K562 (cell line): ENCODE measurements around the gene WWOX. TPM values are rescaled to one million over a fixed set of nuclear protein-coding genes. Genes with fewer than 3 reads are reported as not detected.

Experiments used
- C11orf30 ChIP-seq: fragments of 450-650 bp; IDR thresholded peaks from 2 replicates; pipeline ENCODE4 v1.6.1; 2016; ENCODE audit warnings: low read depth, mild to moderate bottlenecking
- JUNB ChIP-seq: fragments of 450-650 bp; formaldehyde crosslinking; conservative IDR thresholded peaks from 2 replicates; pipeline ENCODE4 v1.4.0; 2020; ENCODE audit warnings: mild to moderate bottlenecking
- MAFK ChIP-seq: IDR thresholded peaks from 2 replicates; pipeline ENCODE4 v1.6.1; 2011; ENCODE audit warnings: low read length, improper control_type of control experiment
- MYNN ChIP-seq, 2 experiments: sonication (generic); formaldehyde crosslinking in 1 of 2; IDR thresholded peaks; 2 replicates each; pipeline versions ENCODE4 v1.5.0 to v1.6.1; 2016 to 2020; ENCODE audit warnings: antibody characterized with exemption in 1 of 2, missing genetic modification reagents in 1 of 2
- PCBP2 ChIP-seq: fragments of 200-400 bp; formaldehyde crosslinking; IDR thresholded peaks from 2 replicates; pipeline ENCODE4 v1.6.1; 2018; ENCODE audit warnings: low read length, low read depth, mild to moderate bottlenecking, moderate library complexity; ENCODE audit not compliant: poor library complexity, severe bottlenecking
- SMAD3 ChIP-seq: fragments of 450-650 bp; formaldehyde crosslinking; conservative IDR thresholded peaks from 2 replicates; pipeline ENCODE4 v1.4.0; 2020; ENCODE audit warnings: mild to moderate bottlenecking
- ZBTB1 ChIP-seq: sonication (generic); formaldehyde crosslinking; IDR thresholded peaks from 2 replicates; pipeline ENCODE4 v1.8.1; 2023; ENCODE audit warnings: missing genetic modification reagents, low read depth, mild to moderate bottlenecking, borderline replicate concordance
- ZBTB12 ChIP-seq: fragments of 250-450 bp; sonication (Bioruptor Pico); IDR thresholded peaks from 2 replicates; pipeline ENCODE4 v1.4.0; 2020
- ZNF12 ChIP-seq: sonication (generic); formaldehyde crosslinking; IDR thresholded peaks from 2 replicates; pipeline ENCODE4 v1.4.0; 2020; ENCODE audit warnings: mild to moderate bottlenecking, missing genetic modification reagents
- ZNF316 ChIP-seq: fragments of 450-650 bp; IDR thresholded peaks from 2 replicates; pipeline ENCODE4 v1.6.1; 2016
- ZNF75A ChIP-seq: fragments of 450-650 bp; formaldehyde crosslinking; IDR thresholded peaks from 2 replicates; pipeline ENCODE4 v1.4.0; 2020; ENCODE audit warnings: mild to moderate bottlenecking
- polyA plus RNA-seq, 8 experiments: library from polyadenylated mRNA; depleted of rRNA in 4 of 8; stranded (reverse) in 5 of 8; unstranded in 3 of 8; fragments of >200 nt; fragmentation: Nextera tagmentation in 2 of 8; fragmentation: Illumina TruSeq in 1 of 8; extraction: Ambion mirVana in 2 of 8; extraction: Trizol in 1 of 8; gene quantifications; 2 replicates each; pipeline versions ENCODE4 v1.2.1 to v1.2.3, GENCODE V29; 2011 to 2014; ENCODE audit warnings: inconsistent platforms in 1 of 8, missing spikeins in 1 of 8
- total RNA-seq, 7 experiments: library from RNA; depleted of rRNA in 6 of 7; stranded (reverse); fragments of >200 nt in 6 of 7; fragmentation: Illumina TruSeq in 2 of 7; extraction: Trizol in 2 of 7; gene quantifications; 2 replicates each; pipeline versions ENCODE4 v1.2.1 to v1.2.3, GENCODE V29; 2011 to 2021; ENCODE audit warnings: low replicate concordance in 1 of 7
- TF ChIP-seq, protein P1 (sequence below): fragments of 450-650 bp; formaldehyde crosslinking; IDR thresholded peaks from 2 replicates; pipeline ENCODE4 v1.4.0; 2020; ENCODE audit warnings: mild to moderate bottlenecking, moderate library complexity

Gene WWOX
- total and polyA plus RNA-seq, 9 of the 15 experiments (the other 6 are each of a cell fraction or from before 2014, with no cell fraction given): 1.6 to 22.7 (median 8.1) TPM

DNA sequence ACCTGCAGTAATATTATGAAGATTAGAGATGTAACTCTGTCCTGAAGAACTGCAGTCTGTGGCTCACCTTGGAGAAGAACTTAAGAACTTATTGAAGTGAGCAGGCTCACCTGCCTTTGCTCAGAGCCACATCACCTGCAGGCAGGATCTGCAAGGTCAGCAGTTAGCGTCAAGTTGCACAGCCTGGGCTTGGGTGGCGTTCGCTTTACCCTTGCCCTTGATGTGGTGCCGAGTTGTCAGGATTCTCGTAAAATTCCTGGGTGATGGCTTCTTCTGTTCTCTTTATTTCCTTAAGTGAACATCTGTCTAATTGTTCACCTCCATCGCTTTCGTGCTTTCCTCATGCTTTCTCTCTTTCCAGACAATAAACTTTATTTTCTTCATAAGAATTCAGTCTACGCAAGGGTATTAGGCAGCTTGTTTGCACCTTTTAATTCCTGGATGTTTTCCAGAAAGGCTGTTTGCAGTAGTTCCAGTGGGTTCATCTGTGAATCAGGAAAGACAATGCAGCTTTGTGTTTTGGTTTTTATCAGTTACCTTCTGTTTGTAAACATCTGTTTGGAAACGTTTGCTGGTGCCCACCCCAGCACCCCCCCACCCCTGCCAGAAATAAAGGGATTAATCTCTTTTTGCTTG lies 254.3 kb downstream of the WWOX start (continued):
- TF ChIP-seq ZBTB1 (CRISPR knock-in tag) (no peak), MAFK (peak; percentile 70), JUNB (CRISPR knock-in tag) (no peak), ZNF12 (no peak), C11orf30 (peak; percentile 36; the same call in 1 of the 2 replicates), SMAD3 (CRISPR knock-in tag) (no peak), PCBP2 (no peak), ZNF75A (no peak), ZBTB12 (CRISPR knock-in tag) (no peak), ZNF316 (peak; percentile 63; the same call in 1 of the 2 replicates), MYNN (IDR thresholded peaks at IDR 0.05) (no peak), MYNN (CRISPR knock-in tag; IDR thresholded peaks at IDR 0.05) (no peak)
- TF ChIP-seq, protein P1, sequence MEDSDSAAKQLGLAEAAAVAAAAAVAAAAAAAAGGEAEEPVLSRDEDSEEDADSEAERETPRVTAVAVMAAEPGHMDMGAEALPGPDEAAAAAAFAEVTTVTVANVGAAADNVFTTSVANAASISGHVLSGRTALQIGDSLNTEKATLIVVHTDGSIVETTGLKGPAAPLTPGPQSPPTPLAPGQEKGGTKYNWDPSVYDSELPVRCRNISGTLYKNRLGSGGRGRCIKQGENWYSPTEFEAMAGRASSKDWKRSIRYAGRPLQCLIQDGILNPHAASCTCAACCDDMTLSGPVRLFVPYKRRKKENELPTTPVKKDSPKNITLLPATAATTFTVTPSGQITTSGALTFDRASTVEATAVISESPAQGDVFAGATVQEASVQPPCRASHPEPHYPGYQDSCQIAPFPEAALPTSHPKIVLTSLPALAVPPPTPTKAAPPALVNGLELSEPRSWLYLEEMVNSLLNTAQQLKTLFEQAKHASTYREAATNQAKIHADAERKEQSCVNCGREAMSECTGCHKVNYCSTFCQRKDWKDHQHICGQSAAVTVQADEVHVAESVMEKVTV: no peak
